ENCODE data around the gene SIRT7.

SIRT7 gene

DNA sequence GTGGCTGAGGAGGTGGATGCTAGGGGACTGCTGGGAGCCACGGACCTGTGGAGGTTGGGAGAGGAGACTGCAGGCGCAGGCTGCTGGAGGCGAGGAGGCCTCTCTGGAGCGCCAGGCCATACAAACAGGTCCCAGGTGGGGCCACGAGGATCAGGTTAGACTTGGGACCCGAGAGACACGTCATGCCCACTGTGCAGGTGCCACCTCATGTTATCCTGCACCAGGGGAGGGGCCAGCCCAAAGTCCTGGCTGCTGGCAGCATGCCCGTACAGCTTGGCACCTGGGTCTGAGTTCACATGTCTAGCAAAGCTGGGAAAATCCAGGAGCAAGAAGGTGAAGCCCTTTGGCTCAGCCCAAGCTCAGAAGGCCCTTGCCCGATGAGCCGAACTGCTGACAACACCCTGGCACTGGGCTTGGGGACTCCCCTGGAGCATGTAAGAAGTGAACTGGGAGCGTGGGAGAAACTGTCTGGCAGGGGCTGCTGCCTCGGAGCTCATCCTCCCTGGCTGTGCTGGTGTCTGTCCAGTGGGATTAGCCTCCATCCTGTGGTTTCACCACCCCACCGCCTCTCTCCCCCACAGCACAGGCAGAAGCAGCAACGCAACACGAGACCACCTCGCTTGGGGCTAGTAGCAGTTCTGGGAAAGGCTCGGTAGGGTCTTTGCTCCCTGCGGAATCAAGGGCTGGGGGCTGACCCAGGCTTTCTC is 52.1 kb downstream of the SIRT7 start:
- TF ChIP-seq, protein P1, sequence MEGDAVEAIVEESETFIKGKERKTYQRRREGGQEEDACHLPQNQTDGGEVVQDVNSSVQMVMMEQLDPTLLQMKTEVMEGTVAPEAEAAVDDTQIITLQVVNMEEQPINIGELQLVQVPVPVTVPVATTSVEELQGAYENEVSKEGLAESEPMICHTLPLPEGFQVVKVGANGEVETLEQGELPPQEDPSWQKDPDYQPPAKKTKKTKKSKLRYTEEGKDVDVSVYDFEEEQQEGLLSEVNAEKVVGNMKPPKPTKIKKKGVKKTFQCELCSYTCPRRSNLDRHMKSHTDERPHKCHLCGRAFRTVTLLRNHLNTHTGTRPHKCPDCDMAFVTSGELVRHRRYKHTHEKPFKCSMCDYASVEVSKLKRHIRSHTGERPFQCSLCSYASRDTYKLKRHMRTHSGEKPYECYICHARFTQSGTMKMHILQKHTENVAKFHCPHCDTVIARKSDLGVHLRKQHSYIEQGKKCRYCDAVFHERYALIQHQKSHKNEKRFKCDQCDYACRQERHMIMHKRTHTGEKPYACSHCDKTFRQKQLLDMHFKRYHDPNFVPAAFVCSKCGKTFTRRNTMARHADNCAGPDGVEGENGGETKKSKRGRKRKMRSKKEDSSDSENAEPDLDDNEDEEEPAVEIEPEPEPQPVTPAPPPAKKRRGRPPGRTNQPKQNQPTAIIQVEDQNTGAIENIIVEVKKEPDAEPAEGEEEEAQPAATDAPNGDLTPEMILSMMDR (conservative IDR thresholded peaks at IDR 0.05) = no peak
- peak overlapping the region; percentile 100 for H3K27ac ChIP-seq

DNA sequence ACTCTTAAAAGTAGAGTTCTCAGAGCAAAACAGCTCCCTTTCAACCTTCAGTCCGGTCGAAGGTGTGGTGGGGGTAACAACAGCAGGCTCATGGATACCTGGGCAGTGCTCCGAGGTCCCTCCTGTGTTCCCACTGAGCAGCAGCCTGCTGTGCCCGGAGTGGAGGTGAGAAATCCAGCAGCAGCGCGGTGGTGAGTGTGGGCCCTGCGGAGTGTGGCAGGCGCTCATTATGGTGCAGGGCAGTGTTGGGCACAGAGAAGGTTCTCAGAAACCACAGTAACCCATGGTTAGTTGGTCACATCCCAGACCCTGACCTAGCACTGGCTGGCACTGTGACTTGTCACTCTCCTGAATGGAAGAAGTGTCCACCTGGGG is 52.6 kb downstream of the SIRT7 start:
- TF ChIP-seq, protein P1 (conservative IDR thresholded peaks at IDR 0.05) = no peak
- H3K27ac ChIP-seq = peak overlapping the region; percentile 100

DNA sequence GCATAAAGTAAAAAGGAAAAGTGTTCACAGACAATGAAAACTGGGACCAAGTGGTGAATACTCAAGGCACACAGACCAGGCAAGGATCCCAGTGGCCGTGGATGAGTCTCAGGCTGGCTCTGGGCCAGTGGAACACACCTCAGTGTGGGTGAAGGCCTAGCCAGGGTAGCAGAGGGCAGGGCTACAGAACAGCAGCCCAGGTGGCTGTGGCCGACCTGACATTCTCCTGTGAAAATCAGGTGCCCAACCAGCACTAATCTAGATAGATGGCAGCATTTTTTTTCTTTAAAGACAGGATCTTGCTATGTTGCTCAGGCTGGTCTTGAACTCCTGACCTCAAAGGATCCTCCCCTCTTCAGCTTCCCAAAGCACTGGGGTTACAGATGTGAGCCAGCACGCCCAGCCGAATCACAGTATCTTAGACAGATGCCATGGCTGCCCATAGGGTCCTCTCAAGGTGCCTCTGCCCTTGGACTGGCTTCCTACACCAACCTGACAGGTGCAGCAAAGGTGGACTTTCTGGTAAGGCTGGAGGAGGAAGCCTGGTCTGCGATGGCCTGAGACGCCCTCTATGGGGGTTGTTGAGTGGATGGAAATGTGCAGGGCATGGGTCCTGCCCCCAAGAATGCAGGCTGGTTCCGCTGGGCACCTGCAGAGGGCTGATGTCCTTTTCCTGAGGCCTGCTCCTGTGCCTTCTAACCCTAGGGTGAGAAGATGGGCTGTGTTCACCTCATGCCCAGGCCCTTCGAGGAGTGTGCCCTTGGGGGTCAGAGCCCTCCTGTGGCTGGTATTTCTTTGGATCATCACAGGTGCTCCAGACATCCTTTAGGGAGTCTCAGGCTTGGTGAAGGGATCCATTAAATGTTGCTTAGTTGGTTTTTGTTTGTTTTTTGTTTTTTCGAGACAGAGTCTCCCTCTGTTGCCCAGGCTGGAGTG is 53.9 kb downstream of the SIRT7 start:
- peak overlapping the region; percentile 100 for H3K27ac ChIP-seq
- TF ChIP-seq, protein P1 (conservative IDR thresholded peaks at IDR 0.05) = no peak

DNA sequence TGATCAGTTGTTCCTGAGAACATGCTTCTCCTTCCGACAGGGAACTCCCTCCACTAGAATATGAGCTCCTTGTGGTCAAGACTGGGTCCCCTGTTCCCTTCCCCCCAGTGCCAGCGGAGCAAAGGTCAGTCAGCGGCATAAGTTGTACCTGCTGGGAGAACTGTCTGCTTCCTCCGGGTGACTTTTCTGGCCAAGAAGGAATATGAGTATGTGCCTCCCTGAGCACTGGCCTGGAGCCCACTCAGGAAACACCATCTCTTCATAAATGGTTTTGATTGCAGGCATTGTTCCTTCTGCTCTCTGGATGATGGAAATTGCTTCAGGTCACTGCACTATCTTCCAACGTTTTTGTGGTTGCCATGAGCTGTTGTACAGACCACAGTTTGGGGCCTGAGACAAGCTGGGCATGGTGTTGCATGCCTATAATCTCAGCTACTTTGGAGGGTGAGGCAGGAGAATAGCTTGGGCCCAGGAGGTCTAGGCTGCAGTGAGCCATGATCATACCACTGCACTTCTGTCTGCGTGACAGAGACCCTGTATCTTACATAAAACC is 54.8 kb downstream of the SIRT7 start:
- TF ChIP-seq, protein P1 (conservative IDR thresholded peaks at IDR 0.05) = no peak
- peak overlapping the region; percentile 100 for H3K27ac ChIP-seq

Data from VCaP (cell line).